CD4-positive, alpha-beta memory T cell (primary cell): ENCODE data around the gene FAM184A. TPM values are rescaled to one million over a fixed set of nuclear protein-coding genes. Genes with fewer than 3 reads are reported as not detected.

Experiments used
- CTCF ChIA-PET: fragments of 350-600 bp; sonication (Branson Sonifier 250); formaldehyde crosslinking; loops from one replicate; lab custom pipeline; 2021; ENCODE audit warnings: inconsistent platforms; ENCODE audit not compliant: partially characterized antibody; lab: Charles Lee
- POLR2A ChIA-PET: fragments of 350-600 bp; sonication (Branson Sonifier 250); formaldehyde crosslinking; loops from one replicate; lab custom pipeline; 2021; ENCODE audit not compliant: partially characterized antibody; lab: Charles Lee
- DNase-seq, 5 donors: peaks; one replicate each; pipeline versions ENCODE4 v3.0.0 to v3.0.0-alpha.2; 2020 to 2022; ENCODE audit warnings: mixed read lengths in 1 of 5
- H3K27ac ChIP-seq: one replicate; pipeline ENCODE4 v1.7.0; 2013; ENCODE audit warnings: low read depth, low read length
- H3K27me3 ChIP-seq: 2 replicates; pipeline ENCODE4 v1.7.0; 2013; ENCODE audit warnings: mild to moderate bottlenecking, low read length, moderate library complexity; ENCODE audit not compliant: insufficient read depth
- H3K36me3 ChIP-seq: 2 replicates; pipeline ENCODE4 v1.7.0; 2013; ENCODE audit warnings: mild to moderate bottlenecking, low read length, moderate library complexity; ENCODE audit not compliant: insufficient read depth
- H3K4me1 ChIP-seq: 2 replicates; pipeline ENCODE4 v1.7.0; 2013; ENCODE audit warnings: mild to moderate bottlenecking, low read length, moderate library complexity; ENCODE audit not compliant: insufficient read depth
- H3K4me3 ChIP-seq, 2 donors: one replicate each; pipeline ENCODE4 v1.7.0; 2013; ENCODE audit warnings: low read length in 2 of 2, mild to moderate bottlenecking in 1 of 2
- H3K9me3 ChIP-seq, 2 donors: one replicate each; pipeline ENCODE4 v1.7.0; 2013; ENCODE audit warnings: low read length in 2 of 2, control low read depth in 1 of 2; ENCODE audit not compliant: control insufficient read depth in 1 of 2
- H3K27ac Mint-ChIP-seq, 7 donors: one replicate each; pipeline ENCODE4 v1.8.0; 2020 to 2021; ENCODE audit warnings: mixed read lengths in 7 of 7, mild to moderate bottlenecking in 6 of 7, inconsistent platforms in 3 of 7, moderate library complexity in 3 of 7
- H3K27me3 Mint-ChIP-seq, 2 donors: one replicate each; pipeline ENCODE4 v1.8.0; 2020 to 2021; ENCODE audit warnings: mixed read lengths in 2 of 2
- H3K36me3 Mint-ChIP-seq, 2 donors: one replicate each; pipeline ENCODE4 v1.8.0; 2020 to 2021; ENCODE audit warnings: mixed read lengths in 2 of 2, inconsistent platforms in 1 of 2, mild to moderate bottlenecking in 1 of 2
- H3K4me1 Mint-ChIP-seq, 4 donors: one replicate each; pipeline ENCODE4 v1.8.0; 2020 to 2021; ENCODE audit warnings: mixed read lengths in 4 of 4, mild to moderate bottlenecking in 1 of 4
- H3K4me3 Mint-ChIP-seq, 8 donors: one replicate each; pipeline ENCODE4 v1.8.0; 2020 to 2021; ENCODE audit warnings: mixed read lengths in 8 of 8, mild to moderate bottlenecking in 7 of 8, moderate library complexity in 6 of 8, inconsistent platforms in 3 of 8
- H3K9me3 Mint-ChIP-seq, 8 donors: one replicate each; pipeline ENCODE4 v1.8.0; 2020 to 2021; ENCODE audit warnings: mixed read lengths in 8 of 8, mild to moderate bottlenecking in 5 of 8, inconsistent platforms in 3 of 8, moderate library complexity in 1 of 8
- intact Hi-C: fragments of 100-400 bp; cut with micrococcal nuclease; formaldehyde crosslinking; loops from one replicate; pipeline ENCODE4 v1.15.1; 2023
- polyA plus RNA-seq, 2 donors: library from polyadenylated mRNA; unstranded; fragments of 300-500 nt; fragmentation: Illumina TruSeq; gene quantifications; one replicate each; pipeline ENCODE4 v1.2.3, GENCODE V29; 2021
- total RNA-seq, 2 experiments: library from RNA; stranded (reverse); gene quantifications; one replicate each; pipeline ENCODE4 v1.2.3, GENCODE V29; 2021

The FAM184A gene
- total and polyA plus RNA-seq, 4 experiments from 2014 or later = 0.54 to 6.1 (median 3.6) TPM

DNA sequence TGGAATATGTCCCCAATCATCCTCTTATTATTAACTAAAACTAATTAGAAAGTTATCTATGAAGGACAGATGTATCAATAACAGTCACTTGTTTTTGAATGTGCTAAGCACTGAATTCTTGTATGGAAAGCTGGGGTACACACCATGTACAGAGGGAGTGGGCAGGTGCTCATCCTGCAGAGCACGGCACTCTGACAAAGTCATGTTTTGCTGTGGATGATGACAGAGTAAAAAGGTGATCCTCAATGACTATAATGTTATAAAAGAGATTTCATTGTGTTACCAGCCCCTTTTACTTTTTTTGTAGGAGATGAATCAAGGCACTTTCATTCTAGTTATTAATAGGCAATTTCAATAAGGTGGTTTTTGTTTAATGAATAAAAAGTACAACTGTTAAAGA lies 92.2 kb downstream of the FAM184A start:
- Histone ChIP-seq H3K9me3 (no peaks in the 10 kb centered on the region), H3K27me3 (no peaks in the 10 kb centered on the region), H3K36me3 (no peaks in the 10 kb centered on the region), H3K4me1 (no peaks in the 10 kb centered on the region), H3K4me3 (no peak overlapping the region), H3K27ac (no peak overlapping the region)
- H3K9me3 Mint-ChIP-seq = no peaks in the 10 kb centered on the region
- H3K27me3 Mint-ChIP-seq = no peaks in the 10 kb centered on the region
- H3K36me3 Mint-ChIP-seq = no peaks in the 10 kb centered on the region
- intact Hi-C loops = no loop called here
- ChIA-PET POLR2A (no interaction called here), CTCF (interaction anchor here (1.0 kb wide), 1 partner anchor 9 kb away, joined by 3 read pairs; no protein-coding TSS in a partner anchor)
- DNase-seq = no peak
- no peaks in the 10 kb centered on the region for H3K4me1 Mint-ChIP-seq
- no peak overlapping the region for H3K27ac Mint-ChIP-seq
- no peak overlapping the region for H3K4me3 Mint-ChIP-seq

DNA sequence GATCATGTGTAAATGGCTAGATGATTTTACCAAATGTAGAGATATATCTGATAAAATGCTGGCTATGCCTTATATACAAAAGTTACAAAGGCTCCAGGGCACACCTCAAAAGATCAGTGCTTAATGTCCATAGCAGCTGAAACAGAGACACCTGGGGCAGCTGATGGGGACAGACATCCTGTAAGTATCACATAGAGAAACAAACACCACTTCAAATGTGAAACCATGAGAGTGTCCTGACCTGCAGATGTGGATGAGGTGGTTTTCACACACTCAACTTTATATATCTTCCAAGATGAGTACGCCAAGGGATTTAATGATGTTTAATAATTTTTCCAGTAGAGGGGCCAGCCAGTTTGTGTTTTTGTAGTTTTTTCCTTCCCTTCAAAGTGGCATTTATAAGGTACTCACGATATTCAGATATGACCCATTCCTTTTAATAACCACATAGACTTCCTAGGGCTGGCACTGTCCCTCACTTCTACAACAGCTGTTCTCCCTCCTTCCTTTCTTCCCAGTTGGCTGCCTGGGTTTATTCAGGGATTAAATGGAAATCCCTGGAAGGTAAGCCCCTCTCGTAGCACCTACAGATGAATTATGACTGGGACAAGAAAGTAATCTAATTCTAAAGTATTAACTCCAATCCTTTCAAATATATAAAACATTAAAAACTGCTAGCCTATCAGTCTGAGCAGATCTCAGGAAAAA lies 93.2 kb downstream of the FAM184A start:
- H3K27ac Mint-ChIP-seq = no peak overlapping the region
- H3K27me3 ChIP-seq = no peaks in the 10 kb centered on the region
- no peak overlapping the region for H3K27ac ChIP-seq
- H3K9me3 ChIP-seq = no peaks in the 10 kb centered on the region
- POLR2A ChIA-PET = no interaction called here
- H3K27me3 Mint-ChIP-seq = no peaks in the 10 kb centered on the region
- CTCF ChIA-PET = interaction anchor here (1.0 kb wide), 2 partner anchors 8 to 10 kb away, joined by 3 read pairs; no protein-coding TSS in a partner anchor
- no peaks in the 10 kb centered on the region for H3K9me3 Mint-ChIP-seq
- H3K36me3 ChIP-seq = no peaks in the 10 kb centered on the region
- H3K4me1 ChIP-seq = no peaks in the 10 kb centered on the region
- intact Hi-C loops = no loop called here
- no peaks in the 10 kb centered on the region for H3K36me3 Mint-ChIP-seq
- no peak overlapping the region for H3K4me3 Mint-ChIP-seq
- H3K4me1 Mint-ChIP-seq = no peaks in the 10 kb centered on the region
- DNase-seq = no peak
- no peak overlapping the region for H3K4me3 ChIP-seq

DNA sequence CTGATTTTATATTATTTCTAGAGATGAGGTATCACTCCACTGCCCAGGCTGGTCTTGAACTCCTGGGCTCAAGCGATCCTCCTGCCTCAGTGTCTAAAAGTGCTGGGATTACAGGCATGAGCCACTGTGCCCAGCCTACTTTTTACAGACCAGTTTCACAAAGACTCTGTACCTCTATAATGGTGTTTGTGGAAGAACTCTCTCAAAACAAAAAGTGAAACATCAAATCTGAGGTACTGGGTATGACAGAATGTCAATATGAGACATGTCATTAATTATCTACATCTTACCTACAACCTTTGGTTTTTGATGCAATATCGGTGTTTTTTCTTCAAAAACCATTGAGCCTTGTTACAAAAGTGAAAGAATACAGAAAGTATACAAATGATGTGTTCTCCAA lies 94.1 kb downstream of the FAM184A start:
- Mint-ChIP-seq H3K4me3 (no peak overlapping the region), H3K36me3 (no peaks in the 10 kb centered on the region), H3K27me3 (no peaks in the 10 kb centered on the region), H3K9me3 (no peaks in the 10 kb centered on the region), H3K27ac (no peak overlapping the region), H3K4me1 (no peaks in the 10 kb centered on the region)
- no peaks in the 10 kb centered on the region for H3K36me3 ChIP-seq
- no peaks in the 10 kb centered on the region for H3K27me3 ChIP-seq
- intact Hi-C loops = no loop called here
- H3K4me3 ChIP-seq = no peak overlapping the region
- H3K4me1 ChIP-seq = no peaks in the 10 kb centered on the region
- ChIA-PET CTCF (no interaction called here), POLR2A (no interaction called here)
- no peak overlapping the region for H3K27ac ChIP-seq
- no peaks in the 10 kb centered on the region for H3K9me3 ChIP-seq
- no peak for DNase-seq

DNA sequence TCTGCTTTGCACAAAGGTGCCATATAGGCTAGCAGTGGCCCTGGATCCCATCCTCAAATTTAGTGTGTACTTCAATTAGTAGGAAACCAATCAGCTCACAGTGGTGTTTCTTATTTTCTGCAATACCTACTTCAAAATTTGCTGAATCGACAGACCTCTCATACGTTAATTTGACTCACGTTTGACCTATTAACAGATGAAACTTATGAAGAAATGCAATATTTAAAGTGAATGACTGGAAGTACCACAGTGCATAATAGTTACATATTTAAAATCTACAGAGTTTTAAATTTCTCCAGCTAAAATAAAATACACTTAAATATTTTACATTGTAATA lies 95.9 kb downstream of the FAM184A start:
- CTCF ChIA-PET = interaction anchor here (0.8 kb wide), 1 partner anchor 128 kb away, joined by 3 read pairs; no protein-coding TSS in a partner anchor
- no peaks in the 10 kb centered on the region for H3K36me3 ChIP-seq
- H3K27me3 Mint-ChIP-seq = no peaks in the 10 kb centered on the region
- H3K4me1 ChIP-seq = no peaks in the 10 kb centered on the region
- H3K4me3 Mint-ChIP-seq = no peak overlapping the region
- H3K36me3 Mint-ChIP-seq = peaks cover 4 to 10% of the 10 kb centered on the region in 2 donors
- H3K27ac ChIP-seq = no peak overlapping the region
- no peaks in the 10 kb centered on the region for H3K9me3 ChIP-seq
- H3K27ac Mint-ChIP-seq = no peak overlapping the region
- intact Hi-C loops = no loop called here
- no peaks in the 10 kb centered on the region for H3K4me1 Mint-ChIP-seq
- no peaks in the 10 kb centered on the region for H3K27me3 ChIP-seq
- no peak overlapping the region for H3K4me3 ChIP-seq
- no peaks in the 10 kb centered on the region for H3K9me3 Mint-ChIP-seq
- POLR2A ChIA-PET = no interaction called here
- no peak for DNase-seq

DNA sequence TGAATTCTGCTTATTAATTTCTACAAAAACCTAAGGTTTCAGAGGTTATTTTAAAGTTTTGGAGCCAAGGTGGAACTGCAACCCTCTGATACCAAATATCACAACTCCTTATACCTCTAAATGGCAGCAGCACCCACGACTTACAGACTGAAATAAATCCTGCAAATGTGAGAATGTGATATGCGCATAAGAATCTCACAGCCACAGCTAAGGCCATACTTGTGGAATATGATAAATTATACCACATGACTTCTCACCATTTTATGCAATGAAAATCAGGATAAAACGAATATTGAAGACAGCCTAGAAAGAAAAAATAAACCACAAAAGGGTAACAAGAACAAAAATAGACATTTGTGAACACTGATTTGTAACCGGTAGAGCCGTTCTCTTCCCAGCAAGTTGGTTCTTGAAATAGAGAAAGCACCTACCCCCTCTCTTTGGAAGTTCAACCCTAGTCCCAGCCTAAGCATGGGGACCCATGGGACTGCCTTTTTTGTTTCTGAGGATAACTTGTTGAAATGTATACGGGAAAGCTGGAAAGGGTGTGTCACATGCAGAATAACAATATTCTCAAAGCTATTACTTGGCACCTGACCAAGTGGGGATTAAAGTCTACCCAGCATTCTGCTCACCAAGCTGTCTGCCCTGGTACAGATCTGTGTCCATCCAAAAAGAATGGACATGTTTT lies 96.4 kb downstream of the FAM184A start:
- Histone ChIP-seq H3K4me1 (no peaks in the 10 kb centered on the region), H3K36me3 (no peaks in the 10 kb centered on the region), H3K9me3 (no peaks in the 10 kb centered on the region), H3K27ac (no peak overlapping the region), H3K27me3 (no peaks in the 10 kb centered on the region), H3K4me3 (no peak overlapping the region)
- H3K4me3 Mint-ChIP-seq = no peak overlapping the region
- H3K9me3 Mint-ChIP-seq = no peaks in the 10 kb centered on the region
- peaks cover 4 to 11% of the 10 kb centered on the region in 2 donors for H3K36me3 Mint-ChIP-seq
- no peaks in the 10 kb centered on the region for H3K4me1 Mint-ChIP-seq
- CTCF ChIA-PET = interaction anchor here (0.8 kb wide), 1 partner anchor 129 kb away, joined by 3 read pairs; no protein-coding TSS in a partner anchor
- H3K27ac Mint-ChIP-seq = no peak overlapping the region
- POLR2A ChIA-PET = no interaction called here
- H3K27me3 Mint-ChIP-seq = no peaks in the 10 kb centered on the region
- intact Hi-C loops = no loop called here
- DNase-seq = no peak

DNA sequence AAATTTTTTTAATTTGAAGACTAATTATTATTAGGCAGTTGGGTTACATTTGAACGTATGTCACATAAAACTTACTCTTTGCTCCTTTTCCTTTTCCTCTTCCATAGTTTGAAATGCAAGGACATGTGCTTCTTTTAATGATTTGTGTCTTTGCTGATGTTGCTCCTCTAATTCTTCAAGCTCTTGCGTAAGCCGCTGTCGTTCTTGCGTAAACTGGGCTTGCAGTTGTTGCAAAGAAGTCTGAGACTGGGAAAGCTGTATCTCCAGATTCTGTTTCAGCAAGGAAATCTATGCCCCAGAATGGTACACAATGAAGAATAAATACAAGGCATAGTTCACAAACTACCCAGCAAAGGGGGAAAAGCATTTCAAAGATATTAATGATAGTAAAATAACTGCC lies 98.4 kb downstream of the FAM184A start:
- POLR2A ChIA-PET = no interaction called here
- no peaks in the 10 kb centered on the region for H3K36me3 ChIP-seq
- Mint-ChIP-seq H3K4me3 (no peak overlapping the region), H3K9me3 (no peaks in the 10 kb centered on the region), H3K4me1 (no peaks in the 10 kb centered on the region), H3K27me3 (no peaks in the 10 kb centered on the region), H3K36me3 (peaks cover 4 to 17% of the 10 kb centered on the region in 2 donors), H3K27ac (no peak overlapping the region)
- H3K27ac ChIP-seq = no peak overlapping the region
- no peak for DNase-seq
- H3K27me3 ChIP-seq = no peaks in the 10 kb centered on the region
- intact Hi-C loops = no loop called here
- CTCF ChIA-PET = no interaction called here
- H3K4me1 ChIP-seq = no peaks in the 10 kb centered on the region
- H3K4me3 ChIP-seq = no peak overlapping the region
- H3K9me3 ChIP-seq = no peaks in the 10 kb centered on the region

DNA sequence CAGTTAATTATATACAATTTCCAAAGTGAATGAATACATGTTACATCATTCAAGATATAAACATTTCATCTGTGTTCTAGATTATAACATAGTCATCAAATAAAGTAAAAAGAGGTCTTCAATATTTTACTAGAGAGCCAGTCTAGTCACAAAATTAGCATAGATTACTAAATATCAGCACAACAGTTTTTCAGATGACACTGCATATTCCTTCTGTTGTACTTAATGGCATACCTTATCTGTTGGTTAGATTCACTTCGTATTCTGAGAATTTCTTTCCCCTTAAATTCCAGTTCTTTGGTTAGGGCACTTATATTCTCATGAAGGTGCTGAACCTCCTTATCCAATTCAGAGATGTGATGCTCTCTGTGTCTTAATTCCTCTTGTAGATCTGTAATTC lies 103.7 kb downstream of the FAM184A start:
- CTCF ChIA-PET = interaction anchor here (14.2 kb wide), 1 partner anchor 135 kb away, joined by 245 read pairs; no protein-coding TSS in a partner anchor
- no peak for DNase-seq
- Histone ChIP-seq H3K9me3 (no peaks in the 10 kb centered on the region), H3K4me1 (no peaks in the 10 kb centered on the region), H3K27me3 (no peaks in the 10 kb centered on the region), H3K36me3 (no peaks in the 10 kb centered on the region), H3K4me3 (no peak overlapping the region), H3K27ac (no peak overlapping the region)
- Mint-ChIP-seq H3K4me1 (no peaks in the 10 kb centered on the region), H3K4me3 (no peak overlapping the region), H3K27ac (no peak overlapping the region), H3K27me3 (no peaks in the 10 kb centered on the region), H3K9me3 (no peaks in the 10 kb centered on the region), H3K36me3 (peaks cover 4 to 18% of the 10 kb centered on the region in 2 donors)
- intact Hi-C loops = no loop called here
- POLR2A ChIA-PET = no interaction called here
